ENCODE results near the gene MDN1. TPM values are rescaled to one million over a fixed set of nuclear protein-coding genes. Genes with fewer than 3 reads are reported as not detected.
A peak's percentile ranks its signal among the peaks of the same experiment; 100 is the strongest.

The MDN1 gene
- total RNA-seq, 2 donors from 2014 or later, result 21.3 to 36.0 TPM

- Histone ChIP-seq H3K4me1 (ENCODE audit: control insufficient read depth in 1 of 2, low read depth in 2 of 2) (peaks cover 3 to 10% of the 10 kb centered on the region in 2 donors), H3K36me3 (peaks cover 50% of the 10 kb centered on the region), H3K9me3 (no peaks in the 10 kb centered on the region), H3K4me3 (no peak overlapping the region), H3K27me3 (replicated peaks; ENCODE audit: insufficient read depth) (no peaks in the 10 kb centered on the region), H3K27ac (no peak overlapping the region)
- ATAC-seq (ENCODE audit: insufficient number of reproducible peaks, low FRiP score, low read depth) (no peak), DNase-seq (ENCODE audit: low spot score) (no peak)
- TF ChIP-seq CTCF (IDR thresholded peaks at IDR 0.05), result no peak
Measured at GRCh38 chr6:89678531-89678930, 141.1 kb downstream of the MDN1 start.

GRCh38 chr6:89675949-89676748 is 143.4 kb downstream of the MDN1 start:
- Histone ChIP-seq H3K4me1 (ENCODE audit: control insufficient read depth in 1 of 2, low read depth in 2 of 2) (peaks cover 3 to 17% of the 10 kb centered on the region in 2 donors), H3K27ac (no peak overlapping the region), H3K9me3 (no peaks in the 10 kb centered on the region), H3K27me3 (replicated peaks; ENCODE audit: insufficient read depth) (no peaks in the 10 kb centered on the region), H3K36me3 (peaks cover 39% of the 10 kb centered on the region), H3K4me3 (no peak overlapping the region)
- ATAC-seq (ENCODE audit: insufficient number of reproducible peaks, low FRiP score, low read depth) (no peak), DNase-seq (ENCODE audit: low spot score) (no peak)
- no peak for TF ChIP-seq CTCF (IDR thresholded peaks at IDR 0.05)

GRCh38 chr6:89670935-89671565 is 148.5 kb downstream of the MDN1 start:
- Histone ChIP-seq H3K4me3 (no peak overlapping the region), H3K4me1 (ENCODE audit: control insufficient read depth in 1 of 2, low read depth in 2 of 2) (peaks cover 9 to 43% of the 10 kb centered on the region in 2 donors), H3K27ac (peak overlapping the region in 1 of 2 donors; percentile 5), H3K9me3 (no peaks in the 10 kb centered on the region), H3K27me3 (replicated peaks; ENCODE audit: insufficient read depth) (no peaks in the 10 kb centered on the region), H3K36me3 (peaks cover 17% of the 10 kb centered on the region)
- ATAC-seq (ENCODE audit: insufficient number of reproducible peaks, low FRiP score, low read depth), result no peak
- TF ChIP-seq CTCF (IDR thresholded peaks at IDR 0.05), result no peak
- DNase-seq (ENCODE audit: low spot score), result no peak

- no peak overlapping the region for H3K4me3 ChIP-seq
- no peaks in the 10 kb centered on the region for H3K9me3 ChIP-seq
- peaks cover 6% of the 10 kb centered on the region for H3K36me3 ChIP-seq
- H3K4me1 ChIP-seq (ENCODE audit: control insufficient read depth in 1 of 2, low read depth in 2 of 2), result peaks cover 6 to 37% of the 10 kb centered on the region in 2 donors
- no peak for TF ChIP-seq CTCF (IDR thresholded peaks at IDR 0.05)
- H3K27me3 ChIP-seq (replicated peaks; ENCODE audit: insufficient read depth), result no peaks in the 10 kb centered on the region
- no peak for ATAC-seq (ENCODE audit: insufficient number of reproducible peaks, low FRiP score, low read depth)
- H3K27ac ChIP-seq, result peak overlapping the region; percentile 2 to 22
- no peak for DNase-seq (ENCODE audit: low spot score)
Measured at GRCh38 chr6:89669002-89669401, 150.6 kb downstream of the MDN1 start.

GRCh38 chr6:89667872-89668556 is 151.6 kb downstream of the MDN1 start:
- Histone ChIP-seq H3K9me3 (no peaks in the 10 kb centered on the region), H3K4me1 (ENCODE audit: control insufficient read depth in 1 of 2, low read depth in 2 of 2) (peaks cover 6 to 37% of the 10 kb centered on the region in 2 donors), H3K27me3 (replicated peaks; ENCODE audit: insufficient read depth) (no peaks in the 10 kb centered on the region), H3K4me3 (no peak overlapping the region), H3K27ac (peak overlapping the region; percentile 21 to 35), H3K36me3 (peaks cover 11% of the 10 kb centered on the region)
- TF ChIP-seq CTCF (IDR thresholded peaks at IDR 0.05), result no peak
- DNase-seq (ENCODE audit: low spot score), result no peak
- ATAC-seq (ENCODE audit: insufficient number of reproducible peaks, low FRiP score, low read depth), result no peak
